HL-60 (cell line): Measurements from ENCODE around the gene TANGO6.

ENCODE experiments used
- CTCF ChIP-seq: IDR thresholded peaks from one replicate; pipeline ENCODE4 v1.5.1; 2011; ENCODE audit warnings: low read length, control low read depth, inconsistent platforms; ENCODE audit not compliant: insufficient read depth
- GABPA ChIP-seq: IDR thresholded peaks from 2 replicates; pipeline ENCODE4 v1.6.1; 2012; ENCODE audit warnings: low read depth
- POLR2AphosphoS5 ChIP-seq: IDR thresholded peaks from 2 replicates; pipeline ENCODE4 v1.6.1; 2012; ENCODE audit warnings: low read depth
- REST ChIP-seq: IDR thresholded peaks from 2 replicates; pipeline ENCODE4 v1.6.1; 2012; ENCODE audit warnings: low read depth; ENCODE audit not compliant: insufficient replicate concordance
- SPI1 ChIP-seq: IDR thresholded peaks from 2 replicates; pipeline ENCODE4 v1.6.1; 2012; ENCODE audit warnings: low read depth, mild to moderate bottlenecking, borderline replicate concordance

GRCh38 chr16:69095193-69095592 lies 251.9 kb downstream of the TANGO6 start:
- TF ChIP-seq CTCF (no peak), POLR2AphosphoS5 (no peak), REST (no peak), GABPA (no peak), SPI1 (no peak)
